HS-5 (cell line): Measurements from ENCODE around the gene CDO1.
"Not testable (repeated sequence)": the region's sequence is repeated elsewhere in the genome, so short reads cannot be mapped to it uniquely, and the experiment has no call there.

ENCODE experiments used
- DNase-seq: peaks from one replicate; pipeline ENCODE4 v3.0.0-alpha.2; 2012; ENCODE audit warnings: low read depth

The CDO1 gene

DNA sequence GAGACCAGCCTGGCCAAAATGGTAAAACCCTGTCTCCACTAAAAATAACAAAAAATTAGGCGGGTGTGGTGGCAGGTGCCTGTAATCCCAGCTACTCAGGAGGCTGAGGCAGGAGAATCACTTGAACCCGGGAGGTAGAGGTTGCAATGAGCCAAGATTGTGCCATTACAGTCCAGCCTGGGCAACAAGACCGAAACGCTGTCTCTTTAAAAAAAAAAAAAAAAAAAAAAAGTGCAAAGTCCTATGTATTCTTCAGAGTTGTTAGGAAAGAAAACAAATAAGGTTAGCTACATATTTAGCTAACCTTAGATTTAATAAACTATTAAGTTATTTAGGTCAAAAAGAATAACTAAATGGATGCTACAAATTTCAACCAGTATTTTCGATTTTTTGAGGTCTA lies 13.5 kb upstream of the CDO1 start:
- DNase-seq = no peak

DNA sequence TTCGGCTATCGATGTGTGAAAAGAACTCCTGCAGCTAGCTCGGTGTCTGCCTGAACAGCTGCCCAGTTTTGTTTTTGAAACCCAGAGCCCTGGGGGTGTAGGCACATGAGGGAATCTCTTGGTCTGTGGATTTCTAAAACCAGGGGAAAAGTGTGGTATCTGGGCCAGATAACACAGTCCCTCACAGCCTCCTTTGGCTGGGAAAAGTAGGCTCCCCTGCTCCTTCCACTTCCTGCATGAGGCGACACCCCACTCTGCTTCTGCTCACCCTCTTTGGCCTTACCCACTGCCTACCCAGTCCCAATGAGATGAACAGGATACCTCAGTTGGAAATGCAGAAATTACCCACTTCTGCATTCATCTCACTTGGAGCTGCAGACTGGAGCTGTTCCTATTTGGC lies 9.5 kb upstream of the CDO1 start:
- no peak for DNase-seq

DNA sequence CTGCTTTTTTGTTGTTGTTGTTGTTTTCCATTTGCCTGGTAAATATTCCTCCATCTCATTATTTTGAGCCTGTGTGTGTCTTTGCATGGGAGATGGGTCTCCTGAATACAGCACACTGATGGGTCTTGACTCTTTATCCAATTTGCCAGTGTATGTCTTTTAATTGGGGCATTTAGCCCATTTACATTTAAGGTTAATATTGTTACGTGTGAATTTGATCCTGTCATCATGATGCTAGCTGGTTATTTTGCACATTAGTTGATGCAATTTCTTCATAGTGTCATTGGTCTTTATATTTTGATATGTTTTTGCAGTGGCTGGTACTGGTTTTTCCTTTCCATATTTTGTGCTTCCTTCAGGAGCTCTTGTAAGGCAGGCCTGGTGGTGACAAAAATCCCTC lies 8.5 kb upstream of the CDO1 start:
- DNase-seq = not testable (repeated sequence)

DNA sequence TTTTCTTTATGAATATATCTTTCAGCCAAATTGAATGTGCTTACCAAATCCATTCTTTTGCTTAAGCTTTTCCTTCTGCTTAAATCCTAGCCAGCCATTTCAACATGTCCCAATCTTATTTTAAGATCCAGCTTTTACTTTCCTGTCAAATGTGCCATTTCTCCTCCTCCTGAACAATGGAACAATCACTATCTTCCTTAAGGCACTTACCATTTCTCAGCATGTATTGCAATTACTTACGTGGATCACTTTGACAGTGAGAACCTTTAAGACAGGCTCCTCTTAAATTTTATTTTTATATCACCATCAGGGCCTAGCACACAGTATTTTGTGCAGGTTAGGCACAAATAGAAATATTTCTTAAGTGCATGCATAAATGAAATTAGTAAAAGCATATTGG lies 4.4 kb upstream of the CDO1 start:
- no peak for DNase-seq

DNA sequence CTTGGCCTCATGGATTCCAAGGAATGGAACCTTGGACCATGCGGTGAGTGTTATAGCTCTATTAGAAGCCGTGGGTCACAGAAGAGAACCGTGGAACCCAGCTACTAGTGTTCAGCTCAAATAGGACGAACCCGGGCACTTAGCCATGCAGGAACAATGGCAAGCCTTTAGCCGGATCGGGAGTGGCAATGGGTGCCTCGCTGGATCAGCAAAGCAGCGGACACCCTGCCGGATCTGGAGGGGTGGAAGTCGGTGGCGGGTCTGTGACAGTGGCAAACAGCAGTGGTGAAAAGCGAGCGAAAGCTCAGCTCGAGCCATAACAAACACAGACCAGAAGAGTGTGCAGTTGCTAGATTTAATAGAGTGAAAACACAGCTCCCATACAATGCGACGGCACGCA lies 2.4 kb upstream of the CDO1 start:
- no peak for DNase-seq

DNA sequence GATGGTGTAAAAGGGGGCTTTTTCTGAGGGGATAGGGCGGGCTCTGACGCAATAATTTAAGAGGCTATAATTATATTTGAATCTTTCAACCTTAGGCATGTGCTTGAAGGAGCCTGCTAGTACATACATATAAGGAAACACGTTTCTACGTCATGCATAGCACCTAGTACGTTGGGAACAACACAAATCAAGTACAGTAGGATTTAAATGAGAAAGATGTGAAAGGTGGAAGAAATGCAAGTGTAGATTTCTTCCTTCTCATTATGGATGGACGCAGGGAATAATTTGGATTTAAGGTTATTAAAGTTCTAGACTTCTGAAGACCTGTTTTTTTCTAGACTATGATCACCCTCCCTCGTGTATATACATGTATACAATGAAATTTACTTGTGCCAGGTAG lies 927 bp upstream of the CDO1 start:
- DNase-seq = no peak

DNA sequence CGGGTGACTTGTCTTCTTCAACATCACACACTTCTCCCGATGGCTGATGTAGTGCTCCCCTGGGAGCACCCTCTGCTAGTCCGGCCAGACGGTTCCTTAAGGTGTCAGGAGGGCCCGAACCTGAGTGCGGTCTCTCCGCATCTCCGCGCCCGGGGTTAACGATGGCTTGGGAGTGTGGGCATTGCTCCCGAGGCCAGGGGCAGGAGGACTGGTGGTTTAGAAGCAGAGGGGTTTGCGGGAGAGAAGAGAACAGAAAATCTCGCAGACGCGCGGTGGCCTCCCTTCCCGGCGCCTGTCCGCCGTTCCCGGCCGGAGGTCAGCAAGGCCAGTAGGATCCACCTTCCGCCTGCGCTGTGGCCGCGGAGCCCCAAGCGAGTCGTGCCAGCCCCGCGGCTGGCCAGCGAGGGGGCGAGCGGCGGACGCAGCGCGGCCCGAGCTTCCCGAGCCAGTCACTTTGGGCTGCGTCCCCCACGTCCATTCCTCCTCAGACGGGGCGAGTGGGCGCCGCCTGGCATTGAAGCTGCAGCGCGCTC lies 700 bp downstream of the CDO1 start:
- no peak for DNase-seq

DNA sequence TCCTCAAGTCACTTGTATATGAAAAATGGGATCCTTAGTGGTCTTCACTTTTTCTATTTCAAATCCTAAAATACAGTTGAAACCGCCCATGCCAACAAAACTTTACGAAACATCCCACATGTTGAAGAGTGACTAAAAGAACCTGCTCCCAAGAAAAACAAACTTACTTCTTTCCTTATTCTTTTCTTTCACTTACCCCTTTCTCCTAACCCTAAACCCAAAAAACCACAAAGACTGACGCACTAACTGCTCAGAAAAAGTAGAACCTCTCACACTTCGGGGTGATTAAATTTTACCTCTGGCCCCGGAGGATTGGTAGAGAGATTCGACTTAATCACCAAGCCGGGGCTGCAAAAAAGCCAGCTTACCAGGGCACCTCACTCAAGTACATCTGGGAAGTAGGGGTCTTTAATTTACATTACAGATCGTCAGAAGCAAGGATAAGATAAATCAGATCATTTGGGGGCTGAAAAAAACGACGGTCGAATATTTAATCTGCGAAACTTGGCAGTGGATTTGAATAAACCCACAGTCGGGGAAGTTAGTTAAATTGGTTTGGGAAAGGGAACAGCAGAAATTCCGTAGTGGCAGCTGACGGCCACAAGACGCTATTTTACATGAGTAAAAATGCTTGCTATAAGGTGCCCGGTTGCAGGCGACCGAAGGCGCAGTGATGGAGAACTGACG lies 1.3 kb downstream of the CDO1 start:
- DNase-seq = no peak

DNA sequence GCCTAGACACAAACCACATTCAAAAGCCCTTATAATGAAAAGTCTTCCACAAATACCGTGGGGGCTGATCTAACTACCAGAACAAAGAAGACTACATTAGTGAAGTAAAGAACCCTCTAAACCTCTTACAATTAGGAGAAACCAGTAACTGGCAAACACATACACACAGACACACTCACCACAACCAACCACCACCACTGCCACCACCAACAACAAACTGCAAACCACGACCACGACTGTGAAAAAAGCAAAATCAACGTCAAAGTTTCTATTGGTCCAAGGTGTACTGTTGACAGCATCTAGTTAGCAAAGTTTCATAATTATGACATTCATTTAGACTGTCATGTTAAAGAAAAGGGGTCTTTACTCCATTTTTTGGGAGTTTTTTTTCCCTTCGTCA lies 2.7 kb downstream of the CDO1 start:
- no peak for DNase-seq

DNA sequence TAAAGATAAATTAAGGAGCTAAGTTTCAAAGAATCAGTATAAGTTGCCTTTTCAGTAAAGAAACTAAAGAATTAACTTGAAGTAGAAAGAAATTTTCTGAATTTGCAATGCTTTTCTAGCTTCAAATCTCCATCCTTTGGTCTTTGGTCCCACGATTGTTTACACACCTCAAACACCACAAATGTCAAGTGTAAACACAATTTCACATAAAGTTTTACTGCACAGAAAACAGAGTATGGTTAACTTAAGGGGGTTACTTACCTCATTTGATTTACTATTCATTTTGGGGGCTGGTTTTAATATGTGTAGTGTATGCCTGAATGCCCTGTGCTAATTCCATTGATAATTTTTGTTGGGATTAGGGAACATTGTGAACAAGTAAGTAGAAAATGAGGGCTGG lies 4.1 kb downstream of the CDO1 start:
- no peak for DNase-seq

DNA sequence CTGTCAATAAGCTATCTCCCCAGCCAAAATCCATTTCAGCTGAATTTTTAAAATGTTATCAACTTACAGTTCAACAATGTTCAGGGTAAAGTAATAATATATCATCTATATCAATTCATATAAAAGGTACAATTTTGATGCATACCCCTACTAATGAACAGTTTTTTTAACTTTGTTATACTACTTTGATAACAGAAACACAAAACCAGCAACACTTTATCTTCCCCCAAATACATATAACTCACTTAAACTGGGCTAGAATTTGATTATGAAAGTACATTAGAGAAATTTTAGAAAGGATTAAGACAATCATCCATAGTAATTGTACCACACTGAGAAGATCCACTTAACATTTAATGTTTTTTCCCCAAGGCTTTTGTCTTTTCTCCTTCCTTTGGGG lies 5.1 kb downstream of the CDO1 start:
- DNase-seq = no peak

DNA sequence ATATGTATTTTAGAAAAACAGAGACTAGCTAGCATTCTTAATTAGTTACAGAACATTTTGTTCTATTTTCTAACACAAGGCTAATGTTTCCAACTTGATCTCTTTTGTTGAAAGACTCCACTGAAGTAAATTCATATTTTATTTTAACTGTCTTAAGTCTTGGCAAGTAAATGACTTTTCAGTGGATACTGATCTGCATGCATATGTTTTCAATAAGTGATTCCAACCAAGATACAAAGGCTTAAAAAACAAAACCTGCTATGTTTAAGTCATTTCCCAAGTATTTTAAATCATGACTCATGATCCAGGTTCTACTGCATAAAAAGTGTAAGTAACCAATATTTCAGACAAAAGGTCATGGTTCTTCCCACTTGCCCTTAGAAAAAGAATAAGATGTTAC lies 5.7 kb downstream of the CDO1 start:
- DNase-seq = peak; percentile 61

DNA sequence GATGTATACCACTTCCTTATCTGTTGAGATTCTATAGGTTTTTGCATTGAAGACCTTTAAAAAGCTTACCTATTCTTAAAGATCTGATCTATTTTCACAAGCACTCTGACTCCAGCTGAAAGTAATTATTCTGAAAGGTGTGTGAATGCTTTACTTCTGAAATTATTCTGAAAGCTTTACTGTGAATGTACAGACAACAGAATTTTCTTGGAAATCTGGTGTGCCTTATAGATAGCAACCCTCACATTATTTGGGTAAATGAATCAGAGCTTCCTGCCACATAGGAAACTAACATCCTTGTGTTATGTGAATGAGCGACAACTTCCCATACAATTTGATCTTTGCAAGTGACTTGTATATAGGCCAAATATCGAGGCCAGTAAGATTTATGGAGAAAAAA lies 6.5 kb downstream of the CDO1 start:
- DNase-seq = no peak

DNA sequence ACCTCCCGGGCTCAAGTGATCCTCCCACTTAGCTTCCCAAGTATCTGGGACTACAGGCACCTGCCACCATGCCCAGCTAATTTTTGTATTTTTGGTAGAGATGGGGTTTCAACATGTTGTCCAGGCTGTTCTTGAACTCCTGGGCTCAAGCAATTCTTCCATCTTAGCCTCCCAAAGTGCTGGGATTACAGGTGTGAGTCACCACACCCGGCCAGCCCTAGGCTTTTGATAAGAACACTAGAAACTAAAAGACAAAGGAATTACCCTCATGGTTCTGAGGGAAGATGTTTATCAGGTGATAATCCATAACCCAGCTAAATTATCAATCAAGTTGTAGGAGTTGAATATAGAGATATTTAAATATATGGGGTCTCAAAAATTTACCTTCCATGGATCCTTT lies 8.4 kb downstream of the CDO1 start:
- not testable (repeated sequence) for DNase-seq

DNA sequence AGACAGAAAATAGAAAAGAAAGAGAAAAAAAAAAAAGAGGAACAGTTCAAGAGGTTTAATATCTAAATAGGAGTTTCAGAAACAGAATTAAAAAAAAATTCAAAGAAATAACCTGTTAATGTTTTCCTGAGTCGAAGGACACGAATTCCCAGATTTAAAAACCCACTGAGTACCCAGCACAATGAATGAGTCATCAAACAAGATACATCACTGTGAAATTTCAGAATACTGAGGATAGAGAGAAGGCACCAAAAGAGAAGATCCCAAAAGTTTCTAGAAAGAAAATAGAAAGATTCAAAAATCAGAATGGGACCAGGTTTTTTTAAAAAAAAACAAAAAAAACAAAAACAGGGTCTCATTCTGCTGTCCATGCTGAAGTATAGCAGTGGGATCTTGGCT lies 8.8 kb downstream of the CDO1 start:
- DNase-seq = no peak

DNA sequence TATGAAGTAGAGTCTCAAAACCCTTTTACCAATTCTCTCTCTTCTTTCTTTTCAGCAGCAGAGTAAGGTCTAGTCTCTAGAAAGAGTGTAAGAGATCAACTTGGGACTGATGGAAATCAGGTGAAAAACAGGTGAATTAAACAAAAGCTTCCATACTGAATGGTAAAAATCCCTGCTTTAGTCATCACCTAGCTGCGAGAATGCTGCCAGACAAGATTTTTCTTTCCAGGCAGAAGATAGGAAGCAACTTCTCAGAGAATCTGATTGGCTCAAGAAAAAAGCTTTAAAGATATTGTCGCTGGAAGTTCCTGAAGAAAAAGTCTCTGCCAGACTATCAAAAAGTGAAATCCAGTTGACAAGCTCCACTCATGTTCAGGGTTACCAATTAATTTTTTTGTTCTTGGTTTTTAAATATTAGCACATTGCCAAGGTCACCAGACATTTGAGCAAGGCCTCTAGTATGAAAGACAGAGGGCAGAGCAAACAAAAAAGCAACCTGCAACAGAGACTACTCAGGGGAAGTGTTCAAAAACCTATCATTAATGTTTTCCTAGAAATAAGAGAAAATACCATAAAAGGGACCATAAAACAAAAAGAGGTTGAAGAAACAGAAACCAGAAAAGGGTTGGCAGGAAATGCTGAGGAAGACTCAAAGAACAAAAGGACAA lies 9.3 kb downstream of the CDO1 start:
- no peak for DNase-seq

DNA sequence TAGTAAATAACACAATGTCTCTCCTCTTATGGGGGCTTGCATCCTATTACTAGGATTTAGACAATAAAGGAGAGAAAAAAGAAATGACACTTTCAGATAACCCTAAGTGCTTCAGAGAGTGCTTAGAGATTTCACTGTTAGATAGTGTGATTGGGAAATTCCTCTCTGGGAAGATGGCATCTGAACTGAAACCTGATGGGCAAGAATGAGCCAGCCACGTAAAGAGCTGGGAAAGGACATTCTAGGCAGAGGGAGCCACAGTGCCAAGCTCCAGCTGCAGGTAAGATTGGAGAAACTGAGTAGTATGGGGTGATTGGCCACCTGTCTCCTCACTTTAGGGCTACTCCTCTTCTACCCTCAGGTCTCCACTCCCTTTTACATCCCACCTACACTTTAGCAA lies 14.5 kb downstream of the CDO1 start:
- no peak for DNase-seq

DNA sequence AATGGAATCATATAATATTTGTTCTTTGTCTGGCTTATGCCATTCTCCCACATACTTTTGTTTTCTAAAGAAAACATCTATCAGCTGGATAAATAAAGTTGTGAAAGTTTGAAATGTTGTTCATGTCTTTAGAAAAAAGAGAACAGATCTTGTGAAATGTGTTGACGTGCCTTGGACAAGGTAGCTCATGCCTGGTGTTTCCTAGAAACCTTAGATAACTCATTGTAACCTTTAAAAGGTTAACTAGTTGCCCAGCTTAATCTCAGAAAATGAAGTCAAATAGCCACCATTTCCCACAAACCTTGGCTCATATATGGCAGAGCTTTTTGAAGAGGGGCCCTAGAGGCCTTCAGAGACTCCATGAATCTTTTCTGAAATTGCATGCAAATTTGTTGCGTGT lies 15.3 kb downstream of the CDO1 start:
- no peak for DNase-seq

DNA sequence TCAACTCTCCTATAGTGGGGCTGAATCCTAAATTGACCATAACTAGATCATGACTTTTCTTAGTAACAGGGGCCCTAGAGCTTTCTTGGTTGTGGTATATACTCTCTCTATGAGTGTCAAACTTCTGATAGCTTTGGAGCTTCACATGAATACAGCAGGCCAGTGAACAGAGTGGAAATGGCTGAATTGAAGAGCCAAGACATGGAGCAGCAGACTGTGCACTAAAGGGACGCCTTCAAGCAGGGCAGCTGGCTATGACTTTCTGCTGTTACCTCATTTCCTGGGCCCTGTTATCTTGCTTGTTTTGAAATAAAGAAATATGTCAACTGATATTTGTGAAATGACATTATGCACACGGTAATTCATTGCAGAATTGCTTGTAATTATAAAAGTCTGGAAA lies 16.4 kb downstream of the CDO1 start:
- DNase-seq = no peak

DNA sequence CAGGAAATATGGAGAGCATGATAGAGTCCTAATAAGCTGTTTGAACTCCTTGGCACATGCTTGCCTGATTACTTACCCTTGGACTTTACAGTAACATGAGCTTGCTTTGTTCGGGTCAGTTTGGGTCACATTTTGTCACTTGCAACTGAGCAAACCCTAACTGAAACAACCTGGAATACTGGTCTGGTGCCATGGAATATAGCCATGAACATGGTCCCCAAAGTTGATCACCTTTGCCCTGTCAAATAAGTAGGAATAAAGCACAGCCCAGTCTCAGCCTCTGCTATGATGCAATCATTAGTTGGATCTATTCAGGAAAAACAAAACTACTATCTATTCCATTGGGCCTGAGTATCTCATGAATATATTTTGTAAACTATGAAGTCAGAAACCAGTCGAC lies 18.2 kb downstream of the CDO1 start:
- no peak for DNase-seq

DNA sequence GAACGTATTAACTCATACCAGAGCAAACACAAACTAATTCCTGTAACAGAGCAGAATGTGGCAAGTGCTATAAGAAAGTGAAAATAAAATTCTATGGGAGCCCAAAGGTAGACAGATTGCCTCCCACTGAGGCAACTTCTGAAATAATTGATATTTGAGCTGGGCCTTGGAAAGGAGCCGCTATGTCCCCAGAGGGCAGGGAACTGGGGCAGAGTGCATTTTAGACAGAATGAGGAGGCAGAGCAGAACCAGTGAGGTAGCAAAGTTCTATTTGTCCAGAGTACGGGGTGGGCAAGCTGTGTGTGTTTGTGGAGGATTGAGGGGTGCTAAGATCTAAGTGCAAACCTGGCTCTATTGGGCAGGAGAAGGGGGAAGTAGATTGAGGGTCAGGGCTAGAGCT lies 19.8 kb downstream of the CDO1 start:
- no peak for DNase-seq

DNA sequence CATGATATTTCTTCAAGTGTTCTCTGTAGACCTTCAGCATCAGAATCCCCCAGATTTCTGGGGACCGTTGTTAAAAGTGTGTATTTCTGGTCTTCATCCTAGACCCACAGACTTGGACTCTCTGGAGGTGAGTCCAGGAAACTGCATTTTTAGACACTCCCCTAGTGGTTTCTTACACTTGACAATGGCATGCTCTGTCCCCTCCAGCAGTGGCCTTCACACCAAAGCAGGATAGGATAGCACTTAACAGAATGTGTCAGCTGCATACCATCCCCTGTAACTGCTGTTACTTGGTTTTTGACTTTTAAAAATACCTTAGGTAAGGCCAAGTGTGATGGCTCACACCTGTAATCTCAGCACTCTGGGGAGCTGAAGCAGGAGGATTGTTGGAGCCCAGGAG lies 20.8 kb downstream of the CDO1 start:
- DNase-seq = no peak

DNA sequence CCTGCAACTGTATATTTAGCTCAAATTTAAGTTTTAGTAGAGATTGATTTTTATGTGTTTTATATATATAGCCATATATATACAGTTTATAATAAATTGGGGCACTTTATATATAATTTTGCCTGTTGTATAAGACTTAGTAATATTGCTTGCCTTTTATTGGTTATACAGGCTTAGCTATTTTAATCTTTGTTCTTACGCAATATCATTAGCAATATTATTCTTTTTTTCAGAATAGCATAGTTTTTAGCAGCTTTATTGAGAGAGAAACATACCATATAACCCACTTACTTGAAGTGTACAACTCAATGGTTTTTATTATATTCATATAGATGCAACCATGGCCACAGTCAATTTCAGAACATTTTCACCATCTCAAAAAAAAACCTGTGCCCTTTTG lies 28.0 kb downstream of the CDO1 start:
- no peak for DNase-seq

DNA sequence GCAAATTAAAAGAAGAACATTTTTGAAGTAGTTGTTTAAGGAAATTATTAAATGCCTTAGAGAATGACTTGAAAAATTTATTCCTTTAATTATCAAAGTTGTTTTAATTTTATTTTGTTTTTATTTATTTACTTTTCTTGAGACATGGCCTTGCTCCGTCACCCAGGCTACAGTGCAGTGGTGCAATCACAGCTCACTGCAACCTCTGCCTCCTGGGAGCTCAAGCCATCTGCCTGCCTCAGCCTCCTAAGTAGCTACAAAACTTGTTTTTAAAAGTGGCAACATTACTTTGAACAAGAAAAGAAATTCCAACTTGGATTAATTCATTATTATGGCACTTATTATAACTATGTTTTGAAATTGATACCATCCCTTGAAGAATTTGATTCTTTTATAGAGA lies 29.0 kb downstream of the CDO1 start:
- DNase-seq = no peak
